HepG2 (cell line): ENCODE results near the gene DOCK10. TPM values are rescaled to one million over a fixed set of nuclear protein-coding genes. Genes with fewer than 3 reads are reported as not detected.

ENCODE experiments used
- ATAC-seq: fragments of 200-7000 bp; cut with Tn5 transposase; 3 replicates; pipeline ENCODE4 v1.9.1; 2020; ENCODE audit warnings: mild to moderate bottlenecking, moderate library complexity
- BruUV-seq: library from RNA; stranded (reverse); fragments of 400-500 nt; replicated peaks from 2 replicates; lab custom pipeline; 2021; lab: Mats Ljungman, UMichigan
- CTCF ChIA-PET: fragments of 300-600 bp; formaldehyde crosslinking; extraction: SDS; loops from one replicate; lab custom pipeline; 2021; ENCODE audit warnings: low total read pairs, inconsistent platforms, low intra/inter-chr PET ratio; lab: Yijun Ruan, JAX
- POLR2A ChIA-PET: fragments of 350-600 bp; sonication (Branson Sonifier 250); formaldehyde crosslinking; loops from one replicate; lab custom pipeline; 2020; ENCODE audit warnings: antibody characterized with exemption, inconsistent platforms; lab: Yijun Ruan, JAX
- DNase-seq: peaks from one replicate; pipeline ENCODE4 v3.0.0-alpha.2; 2015; ENCODE audit warnings: low spot score
- FAIRE-seq: peaks from 3 replicates; lab custom pipeline; 2011; peaks lifted over from hg19 to GRCh38; lab: Jason Lieb, UNC
- H2AFZ ChIP-seq: one replicate; pipeline ENCODE4 v1.6.1; 2011; ENCODE audit warnings: low read length, inconsistent platforms
- H3K27ac ChIP-seq: fragments of 300-600 bp; 3 replicates; pipeline ENCODE4 v1.8.0; 2011; ENCODE audit warnings: mixed run types, mild to moderate bottlenecking, mixed read lengths, low read length, inconsistent platforms; ENCODE audit not compliant: insufficient read depth; ENCODE audit errors: extremely low read length
- H3K27me3 ChIP-seq, 2 experiments: fragments of 200-600 bp in 1 of 2; 2 replicates in 1 of 2; 3 replicates in 1 of 2; pipeline versions ENCODE4 v1.6.0 to v1.8.0; 2011; ENCODE audit warnings: low read length in 2 of 2, mild to moderate bottlenecking in 2 of 2, moderate library complexity in 2 of 2, inconsistent platforms in 1 of 2; ENCODE audit not compliant: insufficient read depth in 2 of 2, control insufficient read depth in 1 of 2
- H3K36me3 ChIP-seq, 2 experiments: fragments of 200-600 bp in 1 of 2; replicated peaks in 1 of 2; 2 replicates in 1 of 2; 3 replicates in 1 of 2; pipeline versions ENCODE4 v1.5.1 to v1.8.0; 2011; ENCODE audit warnings: low read length in 2 of 2, inconsistent platforms in 1 of 2; ENCODE audit not compliant: insufficient read depth in 2 of 2, control insufficient read depth in 1 of 2
- H3K4me1 ChIP-seq: 2 replicates; pipeline ENCODE4 v1.5.1; 2012; ENCODE audit warnings: low read length, inconsistent platforms; ENCODE audit not compliant: insufficient read depth
- H3K4me2 ChIP-seq: 2 replicates; pipeline ENCODE4 v1.6.0; 2011; ENCODE audit warnings: low read depth, low read length, inconsistent platforms
- H3K4me3 ChIP-seq, 3 experiments: fragments of 200-600 bp in 1 of 3; sonication (generic), shearing (Covaris generic) in 1 of 3; replicated peaks in 1 of 3; 2 replicates each; pipeline ENCODE4 v1.5.1; 2011 to 2016; ENCODE audit warnings: low read length in 3 of 3, inconsistent platforms in 2 of 3, low read depth in 2 of 3, mild to moderate bottlenecking in 2 of 3, control low read depth in 1 of 3, mixed read lengths in 1 of 3; ENCODE audit not compliant: insufficient read depth in 1 of 3
- H3K79me2 ChIP-seq: one replicate; pipeline ENCODE4 v1.6.1; 2011; ENCODE audit warnings: low read length, inconsistent platforms; ENCODE audit not compliant: insufficient read depth
- H3K9ac ChIP-seq: 2 replicates; pipeline ENCODE4 v1.6.0; 2011; ENCODE audit warnings: mild to moderate bottlenecking, low read depth, low read length, inconsistent platforms; ENCODE audit not compliant: insufficient read depth
- H3K9me3 ChIP-seq: 2 replicates; pipeline ENCODE4 v1.5.1; 2012; ENCODE audit warnings: mild to moderate bottlenecking, low read length
- H4K20me1 ChIP-seq: 2 replicates; pipeline ENCODE4 v1.6.0; 2011; ENCODE audit warnings: inconsistent platforms, mild to moderate bottlenecking, low read length, moderate library complexity; ENCODE audit not compliant: insufficient read depth
- BORCS8-MEF2B ChIP-seq: sonication (generic); formaldehyde crosslinking; IDR thresholded peaks from 2 replicates; pipeline ENCODE4 v1.8.0; 2022; ENCODE audit warnings: mild to moderate bottlenecking, missing genetic modification reagents
- CSRNP2 ChIP-seq: sonication (generic); formaldehyde crosslinking; conservative IDR thresholded peaks from 2 replicates; pipeline ENCODE4 v1.8.0; 2022; ENCODE audit warnings: low read depth, missing genetic modification reagents
- DPF2 ChIP-seq: sonication (generic); formaldehyde crosslinking; IDR thresholded peaks from 2 replicates; pipeline ENCODE4 v1.4.0; 2020; ENCODE audit warnings: mild to moderate bottlenecking, low read depth, missing genetic modification reagents, borderline replicate concordance
- FOXO4 ChIP-seq: sonication (generic); formaldehyde crosslinking; conservative IDR thresholded peaks from 2 replicates; pipeline ENCODE4 v1.8.1; 2023; ENCODE audit warnings: missing genetic modification reagents
- IKZF1 ChIP-seq: fragments of 450-650 bp; IDR thresholded peaks from 2 replicates; pipeline ENCODE4 v1.7.1; 2016
- NFIB ChIP-seq: sonication (generic); formaldehyde crosslinking; IDR thresholded peaks from 2 replicates; pipeline ENCODE4 v1.9.0; 2021; ENCODE audit warnings: missing genetic modification reagents, mild to moderate bottlenecking, borderline replicate concordance
- PITX1 ChIP-seq: sonication (generic); formaldehyde crosslinking; IDR thresholded peaks from 2 replicates; pipeline ENCODE4 v1.5.1; 2020; ENCODE audit warnings: mild to moderate bottlenecking, missing genetic modification reagents
- RARG ChIP-seq: sonication (generic); formaldehyde crosslinking; IDR thresholded peaks from 2 replicates; pipeline ENCODE4 v1.4.0; 2020; ENCODE audit warnings: low read depth, mild to moderate bottlenecking, missing genetic modification reagents
- RELA ChIP-seq: sonication (generic); formaldehyde crosslinking; IDR thresholded peaks from 2 replicates; pipeline ENCODE4 v1.4.0; 2020; ENCODE audit warnings: missing genetic modification reagents
- RFXANK ChIP-seq: IDR thresholded peaks from 2 replicates; pipeline ENCODE4 v1.6.1; 2016
- SRF ChIP-seq: IDR thresholded peaks from 2 replicates; pipeline ENCODE4 v1.6.1; 2011; ENCODE audit warnings: mild to moderate bottlenecking, low read depth, low read length, moderate library complexity
- TGIF2 ChIP-seq: IDR thresholded peaks from 2 replicates; pipeline ENCODE4 v1.6.1; 2016; ENCODE audit warnings: control low read depth, missing compliant biosample characterization
- ZC3H4 ChIP-seq: sonication (generic); formaldehyde crosslinking; IDR thresholded peaks from 2 replicates; pipeline ENCODE4 v1.4.0; 2020; ENCODE audit warnings: missing genetic modification reagents, borderline replicate concordance
- ZNF207 ChIP-seq: fragments of 450-650 bp; IDR thresholded peaks from 2 replicates; pipeline ENCODE4 v1.6.1; 2016; ENCODE audit warnings: antibody characterized with exemption, borderline replicate concordance
- ZNF564 ChIP-seq: sonication (generic); formaldehyde crosslinking; IDR thresholded peaks from 2 replicates; pipeline ENCODE4 v1.8.1; 2023; ENCODE audit warnings: mild to moderate bottlenecking, missing genetic modification reagents
- WGBS: methylation state at CpG from one replicate; pipeline ENCODE4 v1.1.6; 2017; ENCODE audit warnings: low lambda C conversion rate; 5-methylcytosine and 5-hydroxymethylcytosine counted together
- in situ Hi-C: cut with HindIII; loops from 2 replicates; pipeline ENCODE4 v1.10.0; 2017; ENCODE audit warnings: low pct_unique_long_range_greater_than_20kb; ENCODE audit not compliant: extremely low pct_ligation_motif_present
- intact Hi-C: fragments of 100-400 bp; cut with micrococcal nuclease; formaldehyde crosslinking; loops from one replicate; pipeline ENCODE4 v1.10.0; 2022; ENCODE audit not compliant: unreplicated experiment
- polyA plus RNA-seq, 8 experiments: library from polyadenylated mRNA; depleted of rRNA in 3 of 8; stranded (reverse) in 7 of 8; unstranded in 1 of 8; fragments of >200 nt; fragmentation: Illumina TruSeq in 4 of 8; extraction: Trizol in 4 of 8; gene quantifications; 2 replicates each; pipeline versions ENCODE4 v1.2.1 to v1.2.3, GENCODE V29; 2011 to 2016; ENCODE audit warnings: low read depth in 4 of 8, missing spikeins in 1 of 8, mixed read lengths in 1 of 8; ENCODE audit not compliant: insufficient read depth in 1 of 8
- total RNA-seq, 5 experiments: library from RNA; depleted of rRNA; stranded (reverse); fragments of >200 nt; fragmentation: Illumina TruSeq; extraction: Trizol; gene quantifications; 2 replicates each; pipeline ENCODE4 v1.2.3, GENCODE V29; 2016; ENCODE audit warnings: low read depth in 1 of 5
- TF ChIP-seq, protein P1 (sequence below): sonication (generic); formaldehyde crosslinking; IDR thresholded peaks from 2 replicates; pipeline ENCODE4 v1.4.0; 2020; ENCODE audit warnings: missing genetic modification reagents
- TF ChIP-seq, protein P2 (sequence below): sonication (generic); formaldehyde crosslinking; IDR thresholded peaks from 2 replicates; pipeline ENCODE4 v1.5.0; 2020; ENCODE audit warnings: mild to moderate bottlenecking, missing genetic modification reagents, borderline replicate concordance

DOCK10 gene
- total and polyA plus RNA-seq, 2 of the 13 experiments (the other 11 are each of a cell fraction or from before 2014, with no cell fraction given): not detected

DNA sequence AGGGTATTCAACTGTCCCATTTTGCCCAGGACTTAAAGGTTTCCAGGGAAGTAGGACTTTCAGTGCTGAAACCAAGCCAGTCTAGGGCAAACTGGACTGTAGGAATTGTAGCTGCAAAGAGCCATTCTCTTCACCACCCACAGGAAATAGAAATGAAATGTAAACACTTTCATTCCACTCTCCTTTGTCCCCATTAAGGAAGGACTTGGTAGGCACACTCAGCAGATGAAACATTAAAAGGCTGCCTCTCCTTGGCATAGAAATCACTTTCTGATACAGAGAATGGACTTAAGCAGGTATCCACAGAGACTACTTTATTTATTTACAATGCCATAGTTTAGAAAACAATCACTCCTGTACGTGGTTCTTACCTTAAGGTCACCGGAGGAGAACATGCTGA lies 223.2 kb downstream of the DOCK10 start (continued):
- TF ChIP-seq CSRNP2 (no peak), BORCS8-MEF2B (CRISPR knock-in tag) (no peak), DPF2 (CRISPR knock-in tag) (no peak), RELA (CRISPR knock-in tag) (no peak)
- TF ChIP-seq, protein P1, sequence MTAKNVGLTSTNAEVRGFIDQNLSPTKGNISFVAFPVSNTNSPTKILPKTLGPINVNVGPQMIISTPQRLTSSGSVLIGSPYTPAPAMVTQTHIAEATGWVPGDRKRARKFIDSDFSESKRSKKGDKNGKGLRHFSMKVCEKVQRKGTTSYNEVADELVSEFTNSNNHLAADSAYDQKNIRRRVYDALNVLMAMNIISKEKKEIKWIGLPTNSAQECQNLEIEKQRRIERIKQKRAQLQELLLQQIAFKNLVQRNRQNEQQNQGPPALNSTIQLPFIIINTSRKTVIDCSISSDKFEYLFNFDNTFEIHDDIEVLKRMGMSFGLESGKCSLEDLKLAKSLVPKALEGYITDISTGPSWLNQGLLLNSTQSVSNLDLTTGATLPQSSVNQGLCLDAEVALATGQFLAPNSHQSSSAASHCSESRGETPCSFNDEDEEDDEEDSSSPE (CRISPR knock-in tag): no peak
- TF ChIP-seq, all 625 proteins: peak for 0

DNA sequence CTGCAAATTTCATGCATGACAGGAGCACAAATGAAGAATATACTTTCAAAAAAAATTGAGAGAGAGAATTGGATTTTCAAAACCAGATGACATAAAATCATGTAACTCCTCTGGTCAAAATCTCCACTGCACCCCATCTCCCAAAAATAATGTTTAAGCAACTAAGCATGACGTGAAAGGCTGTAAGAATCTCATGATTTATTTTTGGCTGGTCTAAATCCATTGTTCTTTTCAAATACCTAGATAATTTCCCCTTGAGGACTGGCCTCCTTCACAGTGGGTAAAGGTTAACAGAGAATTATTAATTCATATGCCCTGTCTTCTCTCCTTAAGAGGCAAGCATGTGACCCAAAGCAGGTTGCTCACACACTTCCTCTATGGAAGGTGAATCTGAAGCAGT lies 224.6 kb downstream of the DOCK10 start:
- H3K79me2 ChIP-seq: no peaks in the 10 kb centered on the region
- BruUV-seq: no TSS peak
- in situ Hi-C loops (no loop called here), intact Hi-C loops (no loop called here)
- POLR2A ChIA-PET: no interaction called here
- no peak overlapping the region for H3K4me3 ChIP-seq
- CTCF ChIA-PET: no interaction called here
- no peaks in the 10 kb centered on the region for H3K36me3 ChIP-seq
- no peak overlapping the region for H2AFZ ChIP-seq
- H3K4me1 ChIP-seq: no peaks in the 10 kb centered on the region
- no peak overlapping the region for H3K27ac ChIP-seq
- 8% methylated on average over 1 of the region's 1 CpG for WGBS
- no peak overlapping the region for H3K4me2 ChIP-seq
- ATAC-seq (no peak), FAIRE-seq (no peak), DNase-seq (no peak)
- no peaks in the 10 kb centered on the region for H4K20me1 ChIP-seq
- H3K9ac ChIP-seq: no peak overlapping the region
- H3K27me3 ChIP-seq: no peaks in the 10 kb centered on the region; a peak in 1 of 5 replicates
- no peaks in the 10 kb centered on the region for H3K9me3 ChIP-seq
- TF ChIP-seq ZNF564 (no peak), RFXANK (CRISPR knock-in tag) (no peak), ZC3H4 (CRISPR knock-in tag) (no peak), IKZF1 (no peak), ZNF207 (no peak), NFIB (CRISPR knock-in tag) (no peak), SRF (no peak), FOXO4 (CRISPR knock-in tag) (no peak), RARG (CRISPR knock-in tag) (no peak), PITX1 (no peak), TGIF2 (no peak)
- TF ChIP-seq, protein P2, sequence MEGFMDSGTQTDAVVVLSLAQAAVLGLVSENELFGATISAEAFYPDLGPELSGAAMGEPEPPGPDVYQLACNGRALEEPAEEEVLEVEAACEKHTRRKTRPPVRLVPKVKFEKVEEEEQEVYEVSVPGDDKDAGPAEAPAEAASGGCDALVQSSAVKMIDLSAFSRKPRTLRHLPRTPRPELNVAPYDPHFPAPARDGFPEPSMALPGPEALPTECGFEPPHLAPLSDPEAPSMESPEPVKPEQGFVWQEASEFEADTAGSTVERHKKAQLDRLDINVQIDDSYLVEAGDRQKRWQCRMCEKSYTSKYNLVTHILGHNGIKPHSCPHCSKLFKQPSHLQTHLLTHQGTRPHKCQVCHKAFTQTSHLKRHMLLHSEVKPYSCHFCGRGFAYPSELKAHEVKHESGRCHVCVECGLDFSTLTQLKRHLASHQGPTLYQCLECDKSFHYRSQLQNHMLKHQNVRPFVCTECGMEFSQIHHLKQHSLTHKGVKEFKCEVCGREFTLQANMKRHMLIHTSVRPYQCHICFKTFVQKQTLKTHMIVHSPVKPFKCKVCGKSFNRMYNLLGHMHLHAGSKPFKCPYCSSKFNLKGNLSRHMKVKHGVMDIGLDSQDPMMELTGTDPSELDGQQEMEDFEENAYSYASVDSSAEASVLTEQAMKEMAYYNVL (CRISPR knock-in tag): no peak
